ENCODE measurements around the gene ATF6B. TPM values are rescaled to one million over a fixed set of nuclear protein-coding genes. Genes with fewer than 3 reads are reported as not detected.

ATF6B gene
- total and polyA plus RNA-seq, 2 of the 13 experiments (the other 11 are each of a cell fraction or from before 2014, with no cell fraction given): 18.1 to 44.0 TPM

DNA sequence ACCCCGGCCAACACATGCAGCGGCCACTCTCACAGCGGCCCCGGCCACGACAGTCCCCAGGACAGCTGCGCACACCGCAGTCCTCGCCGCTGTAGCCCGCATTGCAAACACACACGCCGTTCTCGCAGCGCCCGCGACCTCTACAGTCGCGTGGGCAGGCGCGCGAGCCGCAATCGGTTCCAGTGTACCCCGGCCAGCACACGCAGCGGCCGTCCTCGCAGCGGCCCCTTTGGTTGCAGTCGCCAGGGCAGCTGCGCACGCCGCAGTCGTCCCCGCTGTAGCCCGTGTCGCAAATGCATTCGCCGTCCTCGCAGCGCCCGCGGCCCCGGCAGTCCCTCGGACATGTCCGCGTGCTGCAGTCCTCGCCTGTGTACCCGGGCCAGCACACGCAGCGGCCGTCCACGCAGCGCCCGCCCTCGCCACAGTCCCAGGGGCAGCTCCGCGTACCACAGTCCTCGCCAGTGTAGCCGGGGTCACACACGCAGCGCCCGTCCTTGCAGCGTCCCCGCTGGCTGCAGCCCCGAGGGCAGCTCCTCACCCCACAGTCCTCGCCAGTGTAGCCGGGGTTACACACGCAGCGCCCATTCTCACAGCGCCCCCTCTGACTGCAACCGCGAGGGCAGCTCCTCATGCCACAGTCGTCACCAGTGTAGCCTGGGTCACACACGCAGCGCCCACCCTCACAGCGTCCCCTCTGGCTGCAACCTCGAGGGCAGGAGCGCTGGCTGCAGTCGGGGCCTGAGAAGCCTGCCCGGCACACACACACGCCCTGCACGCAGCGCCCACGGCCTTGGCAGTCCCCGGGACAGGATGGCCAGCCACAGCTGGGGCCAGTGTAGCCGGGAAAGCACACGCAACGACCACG, 31.4 kb downstream of the ATF6B start (continued):
- TF ChIP-seq, protein P1, sequence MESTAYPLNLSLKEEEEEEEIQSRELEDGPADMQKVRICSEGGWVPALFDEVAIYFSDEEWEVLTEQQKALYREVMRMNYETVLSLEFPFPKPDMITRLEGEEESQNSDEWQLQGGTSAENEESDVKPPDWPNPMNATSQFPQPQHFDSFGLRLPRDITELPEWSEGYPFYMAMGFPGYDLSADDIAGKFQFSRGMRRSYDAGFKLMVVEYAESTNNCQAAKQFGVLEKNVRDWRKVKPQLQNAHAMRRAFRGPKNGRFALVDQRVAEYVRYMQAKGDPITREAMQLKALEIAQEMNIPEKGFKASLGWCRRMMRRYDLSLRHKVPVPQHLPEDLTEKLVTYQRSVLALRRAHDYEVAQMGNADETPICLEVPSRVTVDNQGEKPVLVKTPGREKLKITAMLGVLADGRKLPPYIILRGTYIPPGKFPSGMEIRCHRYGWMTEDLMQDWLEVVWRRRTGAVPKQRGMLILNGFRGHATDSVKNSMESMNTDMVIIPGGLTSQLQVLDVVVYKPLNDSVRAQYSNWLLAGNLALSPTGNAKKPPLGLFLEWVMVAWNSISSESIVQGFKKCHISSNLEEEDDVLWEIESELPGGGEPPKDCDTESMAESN (CRISPR knock-in tag; conservative IDR thresholded peaks at IDR 0.05): 0 out of 2 replicates have a peak, but pooled peaks have one; percentile 39
- TF ChIP-seq ZNF83 (CRISPR knock-in tag; IDR thresholded peaks at IDR 0.05; ENCODE audit: borderline replicate concordance): no peak; the same call in 1 of the 2 replicates
- TF ChIP-seq SP1 (IDR thresholded peaks at IDR 0.05): no peak
- TF ChIP-seq SP1 (CRISPR knock-in tag; IDR thresholded peaks at IDR 0.05): no peak
- TF ChIP-seq, protein P2, sequence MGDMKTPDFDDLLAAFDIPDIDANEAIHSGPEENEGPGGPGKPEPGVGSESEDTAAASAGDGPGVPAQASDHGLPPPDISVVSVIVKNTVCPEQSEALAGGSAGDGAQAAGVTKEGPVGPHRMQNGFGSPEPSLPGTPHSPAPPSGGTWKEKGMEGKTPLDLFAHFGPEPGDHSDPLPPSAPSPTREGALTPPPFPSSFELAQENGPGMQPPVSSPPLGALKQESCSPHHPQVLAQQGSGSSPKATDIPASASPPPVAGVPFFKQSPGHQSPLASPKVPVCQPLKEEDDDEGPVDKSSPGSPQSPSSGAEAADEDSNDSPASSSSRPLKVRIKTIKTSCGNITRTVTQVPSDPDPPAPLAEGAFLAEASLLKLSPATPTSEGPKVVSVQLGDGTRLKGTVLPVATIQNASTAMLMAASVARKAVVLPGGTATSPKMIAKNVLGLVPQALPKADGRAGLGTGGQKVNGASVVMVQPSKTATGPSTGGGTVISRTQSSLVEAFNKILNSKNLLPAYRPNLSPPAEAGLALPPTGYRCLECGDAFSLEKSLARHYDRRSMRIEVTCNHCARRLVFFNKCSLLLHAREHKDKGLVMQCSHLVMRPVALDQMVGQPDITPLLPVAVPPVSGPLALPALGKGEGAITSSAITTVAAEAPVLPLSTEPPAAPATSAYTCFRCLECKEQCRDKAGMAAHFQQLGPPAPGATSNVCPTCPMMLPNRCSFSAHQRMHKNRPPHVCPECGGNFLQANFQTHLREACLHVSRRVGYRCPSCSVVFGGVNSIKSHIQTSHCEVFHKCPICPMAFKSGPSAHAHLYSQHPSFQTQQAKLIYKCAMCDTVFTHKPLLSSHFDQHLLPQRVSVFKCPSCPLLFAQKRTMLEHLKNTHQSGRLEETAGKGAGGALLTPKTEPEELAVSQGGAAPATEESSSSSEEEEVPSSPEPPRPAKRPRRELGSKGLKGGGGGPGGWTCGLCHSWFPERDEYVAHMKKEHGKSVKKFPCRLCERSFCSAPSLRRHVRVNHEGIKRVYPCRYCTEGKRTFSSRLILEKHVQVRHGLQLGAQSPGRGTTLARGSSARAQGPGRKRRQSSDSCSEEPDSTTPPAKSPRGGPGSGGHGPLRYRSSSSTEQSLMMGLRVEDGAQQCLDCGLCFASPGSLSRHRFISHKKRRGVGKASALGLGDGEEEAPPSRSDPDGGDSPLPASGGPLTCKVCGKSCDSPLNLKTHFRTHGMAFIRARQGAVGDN (CRISPR knock-in tag; IDR thresholded peaks at IDR 0.05): peak; percentile 60
- TF ChIP-seq, protein P3, sequence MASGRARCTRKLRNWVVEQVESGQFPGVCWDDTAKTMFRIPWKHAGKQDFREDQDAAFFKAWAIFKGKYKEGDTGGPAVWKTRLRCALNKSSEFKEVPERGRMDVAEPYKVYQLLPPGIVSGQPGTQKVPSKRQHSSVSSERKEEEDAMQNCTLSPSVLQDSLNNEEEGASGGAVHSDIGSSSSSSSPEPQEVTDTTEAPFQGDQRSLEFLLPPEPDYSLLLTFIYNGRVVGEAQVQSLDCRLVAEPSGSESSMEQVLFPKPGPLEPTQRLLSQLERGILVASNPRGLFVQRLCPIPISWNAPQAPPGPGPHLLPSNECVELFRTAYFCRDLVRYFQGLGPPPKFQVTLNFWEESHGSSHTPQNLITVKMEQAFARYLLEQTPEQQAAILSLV (CRISPR knock-in tag; IDR thresholded peaks at IDR 0.05; ENCODE audit: borderline replicate concordance): peak; percentile 12; the same call in 1 of the 2 replicates
- no peak for TF ChIP-seq ZNF280D (CRISPR knock-in tag; IDR thresholded peaks at IDR 0.05)
- no peak for TF ChIP-seq HNRNPK (IDR thresholded peaks at IDR 0.05; ENCODE audit: low read depth, low read length, poor library complexity, severe bottlenecking)
- TF ChIP-seq KDM2A (CRISPR knock-in tag; IDR thresholded peaks at IDR 0.05; ENCODE audit: borderline replicate concordance, low read depth): peak; percentile 46; the same call in 1 of the 2 replicates
- TF ChIP-seq PHF21A (CRISPR knock-in tag; IDR thresholded peaks at IDR 0.05): no peak
- TF ChIP-seq KLF6 (CRISPR knock-in tag; IDR thresholded peaks at IDR 0.05): no peak
- TF ChIP-seq ZNF629 (CRISPR knock-in tag; conservative IDR thresholded peaks at IDR 0.05): no peak
- TF ChIP-seq CREBL2 (CRISPR knock-in tag; IDR thresholded peaks at IDR 0.05; ENCODE audit: borderline replicate concordance): 0 out of 2 replicates have a peak, but pooled peaks have one; percentile 25
- TF ChIP-seq ZNF598 (CRISPR knock-in tag; IDR thresholded peaks at IDR 0.05; ENCODE audit: borderline replicate concordance): 0 out of 2 replicates have a peak, but pooled peaks have one; percentile 19

Measured in HepG2 (cell line).